GM04503 (cell line): Measurements from ENCODE around the gene CTCF.
"Not testable (repeated sequence)": the region's sequence is repeated elsewhere in the genome, so short reads cannot be mapped to it uniquely, and the experiment has no call there.

Source experiments
- DNase-seq: peaks from one replicate; pipeline ENCODE4 v3.0.0-alpha.2; 2012; ENCODE audit warnings: low read depth

Gene CTCF

DNA sequence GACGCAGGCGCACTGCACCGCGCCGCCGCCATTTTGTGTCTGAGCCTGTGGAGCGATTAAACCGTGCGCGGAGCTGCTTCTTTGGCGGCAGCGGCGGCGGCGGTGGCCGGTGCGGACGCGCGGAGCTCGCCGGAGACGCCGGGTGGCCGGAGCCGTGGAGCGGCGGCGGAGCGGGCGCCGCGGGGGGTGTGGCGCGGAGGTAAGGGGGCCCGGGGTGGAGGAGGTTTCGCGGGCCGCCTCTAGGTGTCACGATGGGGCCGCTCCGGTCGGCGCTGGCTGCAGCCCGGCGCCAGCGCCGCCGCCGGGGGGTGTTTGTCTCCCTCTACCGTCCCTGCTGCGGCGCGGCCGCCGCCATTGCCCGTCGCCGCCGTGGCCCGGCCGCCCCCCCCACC lies at the start of gene CTCF:
TSS of gene CTCF (plus strand) at position 1 of the 392 bp plus-strand sequence. CDS start 48,307 bp downstream, outside the sequence.
- DNase-seq = no peak

DNA sequence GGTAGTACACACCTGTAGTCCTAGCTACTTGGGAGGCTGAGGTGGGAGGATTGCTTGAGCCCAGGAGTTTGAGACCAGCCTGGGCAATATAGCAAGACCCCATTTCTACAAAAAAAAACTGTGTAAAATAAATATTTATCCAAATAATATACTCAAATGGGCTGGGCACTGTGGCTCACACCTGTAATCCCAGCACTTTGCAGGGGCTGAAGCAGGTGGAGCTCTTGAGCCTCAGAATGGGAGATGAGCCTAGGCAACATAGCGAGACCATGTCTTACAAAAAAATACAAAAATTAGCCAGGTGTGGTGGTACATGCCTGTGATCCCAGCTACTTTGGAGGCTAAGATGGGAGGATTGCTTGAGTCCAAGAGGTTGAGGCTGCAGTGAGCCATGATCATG lies 48.4 kb upstream of the CTCF start:
- DNase-seq = not testable (repeated sequence)

GRCh38 chr16:67514382-67514828 lies 47.9 kb upstream of the CTCF start:
- DNase-seq = peak; percentile 42

GRCh38 chr16:67516296-67517154 lies 45.8 kb upstream of the CTCF start:
- no peak for DNase-seq

DNA sequence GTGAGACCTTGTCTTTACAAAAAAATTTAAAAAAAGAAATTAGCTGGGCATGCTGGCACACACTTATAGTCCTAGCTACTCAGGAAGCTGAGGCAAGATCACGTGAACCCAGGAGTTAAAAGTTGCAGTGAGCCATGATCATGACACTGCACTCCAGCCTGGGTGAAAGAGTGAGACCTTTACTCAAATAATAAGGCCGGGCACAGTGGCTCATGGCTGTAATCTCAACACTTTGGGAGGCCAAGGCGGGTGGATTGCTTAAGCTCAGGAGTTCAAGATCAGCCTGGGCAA lies 45.2 kb upstream of the CTCF start:
- no peak for DNase-seq

GRCh38 chr16:67517661-67518423 lies 44.5 kb upstream of the CTCF start:
- DNase-seq = no peak

GRCh38 chr16:67518676-67519075 lies 43.6 kb upstream of the CTCF start:
- no peak for DNase-seq

DNA sequence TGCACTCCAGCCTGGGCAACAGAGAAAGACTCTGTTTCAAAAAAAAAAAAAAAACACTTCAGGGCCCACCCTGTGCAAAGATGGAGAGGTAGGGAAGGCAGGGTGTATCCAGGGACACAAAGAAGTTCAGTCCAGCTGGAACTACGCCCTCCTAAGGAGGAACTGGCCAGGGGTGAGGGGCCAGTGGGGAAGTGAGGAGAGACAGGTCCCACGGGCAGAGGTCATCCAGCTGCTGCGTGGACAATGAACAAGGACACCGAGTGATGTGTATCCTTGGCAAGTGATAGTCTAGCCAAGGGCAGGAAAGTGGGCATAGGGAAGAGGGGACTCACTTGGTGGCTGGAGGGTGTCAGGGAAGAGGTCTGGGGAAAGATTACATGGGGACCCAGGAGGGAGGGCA lies 43.1 kb upstream of the CTCF start:
- DNase-seq = no peak

GRCh38 chr16:67521095-67521804 lies 41.1 kb upstream of the CTCF start:
- peak; percentile 76 for DNase-seq

DNA sequence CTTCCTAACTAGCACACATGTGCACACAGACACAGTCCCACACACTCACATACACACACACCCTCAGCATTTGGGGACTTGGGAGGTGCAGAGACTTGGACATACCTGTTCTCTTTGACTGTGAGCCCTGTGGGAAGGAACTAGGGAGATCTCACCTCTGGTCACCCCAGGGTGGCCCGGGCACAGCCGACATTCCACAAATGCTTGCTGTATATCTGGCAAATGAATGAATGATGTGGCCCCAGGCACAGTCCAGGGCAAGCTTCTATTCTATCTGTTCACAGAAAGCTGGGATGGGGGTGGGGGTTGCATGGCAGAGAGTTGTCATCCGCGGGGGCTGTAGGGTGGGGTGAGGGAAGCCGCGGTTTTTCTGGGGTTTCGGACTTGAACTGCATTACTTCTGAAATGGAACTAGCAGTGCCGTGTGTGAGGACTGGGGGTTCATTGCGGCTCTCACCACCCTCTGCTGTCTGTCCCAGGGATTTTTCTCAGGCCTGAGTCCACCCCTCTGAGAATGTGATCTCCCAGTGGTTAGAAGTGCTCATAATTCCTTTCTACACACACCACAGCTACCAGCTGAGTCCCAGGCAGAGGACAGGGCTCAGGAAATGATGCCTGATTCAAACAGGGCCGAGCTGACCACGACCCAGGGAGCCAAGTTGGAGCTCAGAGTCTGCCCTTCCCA lies 37.0 kb upstream of the CTCF start:
- no peak for DNase-seq

DNA sequence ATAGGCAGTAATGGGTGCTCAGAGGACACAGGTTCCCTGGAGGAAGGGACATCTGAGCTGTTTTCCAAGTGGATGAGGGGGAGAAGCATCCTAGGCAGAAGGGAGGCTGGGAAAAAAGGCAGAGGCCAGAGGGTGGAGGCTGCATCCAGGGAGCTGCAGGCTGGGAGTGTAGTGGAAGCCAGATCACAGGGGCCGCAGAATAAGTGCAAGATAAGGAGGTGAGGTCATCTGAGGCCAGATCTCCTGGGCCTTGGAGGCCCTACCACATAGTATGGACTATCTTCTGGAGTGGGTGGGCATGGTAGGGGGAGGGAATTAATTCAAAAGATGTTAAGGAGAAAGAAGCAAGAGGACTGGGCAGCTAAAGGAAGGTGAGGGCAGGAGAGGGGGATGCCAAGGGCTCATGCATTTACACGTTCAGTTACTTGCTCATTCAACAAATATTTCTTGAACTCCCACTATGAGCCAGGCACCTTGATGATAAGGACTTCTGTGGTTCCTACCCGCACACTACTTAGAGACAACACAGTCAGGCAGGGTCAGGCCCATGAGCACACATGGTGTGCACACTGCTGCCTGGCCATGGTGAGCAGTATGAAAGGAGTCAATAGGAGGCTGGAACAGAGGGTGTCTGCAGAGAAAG lies 36.1 kb upstream of the CTCF start:
- no peak for DNase-seq

GRCh38 chr16:67528222-67528869 lies 34.0 kb upstream of the CTCF start, which contains the start of gene RIPOR1:
RIPOR1 (plus strand) TSS chr16:67528829; CDS start chr16:67538447, 9,618 bp downstream.
- no peak for DNase-seq

- no peak for DNase-seq
Observed at GRCh38 chr16:67528870-67529581, 33.3 kb upstream of the CTCF start.

DNA sequence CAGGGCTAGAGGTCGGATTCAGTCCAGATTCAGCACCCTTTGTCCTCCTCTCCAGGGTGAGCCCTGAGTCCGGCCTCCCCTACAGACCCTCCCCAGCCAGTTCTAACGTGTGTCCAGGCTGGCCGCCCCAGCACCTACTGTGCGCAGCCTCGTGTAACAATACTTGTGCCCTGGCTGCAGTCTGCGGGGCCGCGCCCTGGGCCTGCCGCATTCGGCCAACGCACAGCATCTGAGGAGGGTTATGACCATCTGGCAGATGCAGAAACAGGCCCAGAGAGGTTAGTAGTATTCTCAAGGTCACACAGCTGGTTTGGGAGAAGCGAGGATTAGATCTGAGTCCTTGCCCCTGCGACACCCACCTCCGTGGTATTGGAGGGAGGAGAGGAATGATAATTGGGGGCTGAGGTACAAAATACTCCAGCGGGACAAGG lies 32.7 kb upstream of the CTCF start:
- DNase-seq = no peak

- DNase-seq = no peak
Observed at GRCh38 chr16:67530013-67530939, 32.0 kb upstream of the CTCF start.

DNA sequence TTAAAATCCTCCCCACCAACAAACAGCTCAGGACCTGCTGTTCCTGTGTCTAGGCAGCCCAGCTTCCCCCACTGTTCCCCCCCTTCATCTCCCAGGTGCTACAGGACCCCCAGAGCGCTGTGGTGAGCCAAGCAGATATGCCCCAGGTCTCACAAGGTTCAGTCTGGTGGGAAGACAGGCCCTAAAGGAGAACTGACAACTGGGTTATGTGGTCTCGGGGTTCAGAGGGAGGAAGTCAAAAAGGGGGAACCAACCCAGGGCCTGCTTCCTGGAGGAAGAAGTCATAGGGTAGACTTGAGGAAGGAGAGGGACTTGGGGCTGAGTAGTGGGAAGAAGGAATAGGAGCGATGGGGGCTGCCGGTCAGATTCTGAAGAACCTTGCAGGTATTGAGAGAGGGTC lies 31.1 kb upstream of the CTCF start:
- DNase-seq = no peak

DNA sequence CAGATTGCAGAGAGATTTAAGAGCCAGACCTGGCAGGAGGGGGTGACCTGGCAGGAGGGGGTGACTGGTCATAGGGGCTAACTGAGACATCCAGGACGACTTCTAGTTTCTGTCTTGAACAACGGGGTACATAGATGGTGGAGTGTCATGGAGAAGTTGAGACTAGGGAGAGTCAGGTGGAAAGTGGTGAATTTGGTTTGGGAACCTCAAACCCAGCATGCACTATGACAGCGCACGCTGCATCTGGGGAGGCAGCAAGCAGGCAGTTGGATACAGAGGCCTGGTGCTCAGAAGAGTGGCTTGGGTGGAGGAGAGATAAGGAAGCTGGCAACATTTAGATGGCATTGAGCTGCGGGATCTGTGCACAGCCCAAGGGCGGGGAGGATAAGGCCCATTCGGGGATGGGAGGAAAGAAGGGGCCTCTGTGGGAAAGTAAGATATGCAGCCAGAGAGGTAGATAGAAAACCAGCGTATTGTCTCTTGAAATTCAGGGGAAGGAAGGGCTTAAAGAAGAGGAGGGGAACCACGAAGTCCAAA lies 29.2 kb upstream of the CTCF start:
- DNase-seq = no peak

GRCh38 chr16:67533987-67534386 lies 28.3 kb upstream of the CTCF start:
- not testable (repeated sequence) for DNase-seq

DNA sequence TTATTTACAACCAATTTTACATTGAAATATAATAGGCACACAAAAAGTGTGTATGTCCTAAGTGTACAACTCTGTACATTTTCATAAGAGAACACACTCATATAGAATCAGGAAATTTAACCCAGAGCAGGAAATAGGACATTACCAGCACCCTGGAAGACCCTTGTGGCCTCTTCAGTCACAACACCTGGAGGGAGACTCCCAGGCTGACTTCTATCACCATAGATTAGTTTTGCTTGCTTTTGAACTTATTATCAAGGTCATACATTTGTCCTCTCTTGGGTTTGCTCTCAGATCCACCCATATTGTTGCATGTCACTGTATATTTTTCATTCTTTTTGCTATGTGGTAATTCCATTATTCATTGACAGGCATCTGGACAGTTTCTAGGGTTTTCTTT lies 27.9 kb upstream of the CTCF start:
- DNase-seq = no peak
